WERI-Rb-1 (cell line): Measurements from ENCODE around the gene ICAM1.

Experiments
- DNase-seq: peaks from one replicate; pipeline ENCODE4 v3.0.0-alpha.2; 2020
- H3K27ac ChIP-seq: fragments of 250-450 bp; sonication (Bioruptor Pico); 2 replicates; pipeline ENCODE4 v1.5.1; 2020; ENCODE audit warnings: mild to moderate bottlenecking, moderate library complexity
- H3K27me3 ChIP-seq: fragments of 250-450 bp; sonication (Bioruptor Pico); 2 replicates; pipeline ENCODE4 v1.5.1; 2021; ENCODE audit warnings: mild to moderate bottlenecking, low read depth, moderate library complexity; ENCODE audit not compliant: insufficient read depth, severe bottlenecking
- H3K36me3 ChIP-seq: fragments of 250-450 bp; sonication (Bioruptor Pico); 2 replicates; pipeline ENCODE4 v1.5.1; 2020; ENCODE audit warnings: mild to moderate bottlenecking, moderate library complexity
- H3K4me3 ChIP-seq: 2 replicates; pipeline ENCODE4 v1.5.1; 2011; ENCODE audit warnings: low read depth, mild to moderate bottlenecking, control low read depth, low read length
- H3K9me3 ChIP-seq: fragments of 250-450 bp; sonication (Bioruptor Pico); 2 replicates; pipeline ENCODE4 v1.5.1; 2021; ENCODE audit warnings: mild to moderate bottlenecking, moderate library complexity; ENCODE audit not compliant: severe bottlenecking
- TF ChIP-seq, protein P1 (sequence below): IDR thresholded peaks from 2 replicates; pipeline ENCODE4 v1.5.1; 2011; ENCODE audit warnings: low read depth, mild to moderate bottlenecking, control low read depth, inconsistent platforms, low read length

ICAM1 gene

GRCh38 chr19:10292206-10292788 is 21.4 kb downstream of the ICAM1 start:
- peaks cover 25% of the 10 kb centered on the region for H3K36me3 ChIP-seq
- TF ChIP-seq, protein P1, sequence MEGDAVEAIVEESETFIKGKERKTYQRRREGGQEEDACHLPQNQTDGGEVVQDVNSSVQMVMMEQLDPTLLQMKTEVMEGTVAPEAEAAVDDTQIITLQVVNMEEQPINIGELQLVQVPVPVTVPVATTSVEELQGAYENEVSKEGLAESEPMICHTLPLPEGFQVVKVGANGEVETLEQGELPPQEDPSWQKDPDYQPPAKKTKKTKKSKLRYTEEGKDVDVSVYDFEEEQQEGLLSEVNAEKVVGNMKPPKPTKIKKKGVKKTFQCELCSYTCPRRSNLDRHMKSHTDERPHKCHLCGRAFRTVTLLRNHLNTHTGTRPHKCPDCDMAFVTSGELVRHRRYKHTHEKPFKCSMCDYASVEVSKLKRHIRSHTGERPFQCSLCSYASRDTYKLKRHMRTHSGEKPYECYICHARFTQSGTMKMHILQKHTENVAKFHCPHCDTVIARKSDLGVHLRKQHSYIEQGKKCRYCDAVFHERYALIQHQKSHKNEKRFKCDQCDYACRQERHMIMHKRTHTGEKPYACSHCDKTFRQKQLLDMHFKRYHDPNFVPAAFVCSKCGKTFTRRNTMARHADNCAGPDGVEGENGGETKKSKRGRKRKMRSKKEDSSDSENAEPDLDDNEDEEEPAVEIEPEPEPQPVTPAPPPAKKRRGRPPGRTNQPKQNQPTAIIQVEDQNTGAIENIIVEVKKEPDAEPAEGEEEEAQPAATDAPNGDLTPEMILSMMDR: no peak
- peak overlapping the region; percentile 63 for H3K4me3 ChIP-seq
- H3K27me3 ChIP-seq: peaks cover 9% of the 10 kb centered on the region
- H3K9me3 ChIP-seq: no peaks in the 10 kb centered on the region
- peak; percentile 99 for DNase-seq
- H3K27ac ChIP-seq: peak overlapping the region; percentile 87

- TF ChIP-seq, protein P1: no peak
- peak overlapping the region; percentile 87 for H3K27ac ChIP-seq
- DNase-seq: peak; percentile 85
- no peaks in the 10 kb centered on the region for H3K9me3 ChIP-seq
- H3K4me3 ChIP-seq: peak overlapping the region; percentile 57
- H3K27me3 ChIP-seq: peaks cover 9% of the 10 kb centered on the region
- peaks cover 25% of the 10 kb centered on the region for H3K36me3 ChIP-seq
These were observed 22.1 kb downstream of the ICAM1 start for GRCh38 chr19:10292789-10293636.

- no peak for DNase-seq
- Histone ChIP-seq H3K27ac (peak overlapping the region; percentile 87), H3K27me3 (peaks cover 9% of the 10 kb centered on the region), H3K9me3 (no peaks in the 10 kb centered on the region), H3K4me3 (peak overlapping the region; percentile 57), H3K36me3 (peaks cover 25% of the 10 kb centered on the region)
- TF ChIP-seq, protein P1: no peak
These were observed 22.9 kb downstream of the ICAM1 start for GRCh38 chr19:10293637-10294367.

- Histone ChIP-seq H3K36me3 (peaks cover 25% of the 10 kb centered on the region), H3K27ac (no peak overlapping the region), H3K27me3 (peaks cover 9% of the 10 kb centered on the region), H3K9me3 (no peaks in the 10 kb centered on the region), H3K4me3 (no peak overlapping the region)
- DNase-seq: no peak
- TF ChIP-seq, protein P1: no peak
These were observed 23.4 kb downstream of the ICAM1 start for GRCh38 chr19:10294368-10294697.

DNA sequence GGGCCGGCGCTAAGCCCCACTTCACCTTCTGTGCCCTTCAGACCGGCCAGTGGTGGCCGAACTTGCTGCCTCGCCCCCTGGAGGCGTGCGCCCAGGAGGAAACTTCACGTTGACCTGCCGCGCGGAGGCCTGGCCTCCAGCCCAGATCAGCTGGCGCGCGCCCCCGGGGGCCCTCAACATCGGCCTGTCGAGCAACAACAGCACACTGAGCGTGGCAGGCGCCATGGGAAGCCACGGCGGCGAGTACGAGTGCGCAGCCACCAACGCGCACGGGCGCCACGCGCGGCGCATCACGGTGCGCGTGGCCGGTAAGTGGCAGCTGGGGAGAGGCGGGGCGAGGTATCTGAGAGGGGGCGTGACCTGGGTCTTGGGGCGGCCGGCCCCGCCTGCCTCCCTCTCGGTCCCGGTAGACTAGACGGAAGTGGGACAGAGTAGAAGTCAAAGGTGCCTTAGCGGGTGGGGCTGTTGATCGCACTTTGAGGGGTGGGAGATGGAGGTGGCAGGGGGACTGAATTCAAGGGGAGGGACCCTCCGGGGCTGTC is 24.5 kb downstream of the ICAM1 start:
- TF ChIP-seq, protein P1: no peak
- Histone ChIP-seq H3K27ac (no peak overlapping the region), H3K9me3 (no peaks in the 10 kb centered on the region), H3K36me3 (peaks cover 25% of the 10 kb centered on the region), H3K27me3 (peaks cover 8% of the 10 kb centered on the region), H3K4me3 (no peak overlapping the region)
- DNase-seq: no peak
